ENCODE results near the gene HS3ST3B1.

The HS3ST3B1 gene

GRCh38 chr17:14300575-14301278 is at the start of gene HS3ST3B1:
HS3ST3B1 (plus strand) TSS chr17:14301081; CDS start chr17:14301519, 438 bp downstream.
- DNase-seq = peak; percentile 99

DNA sequence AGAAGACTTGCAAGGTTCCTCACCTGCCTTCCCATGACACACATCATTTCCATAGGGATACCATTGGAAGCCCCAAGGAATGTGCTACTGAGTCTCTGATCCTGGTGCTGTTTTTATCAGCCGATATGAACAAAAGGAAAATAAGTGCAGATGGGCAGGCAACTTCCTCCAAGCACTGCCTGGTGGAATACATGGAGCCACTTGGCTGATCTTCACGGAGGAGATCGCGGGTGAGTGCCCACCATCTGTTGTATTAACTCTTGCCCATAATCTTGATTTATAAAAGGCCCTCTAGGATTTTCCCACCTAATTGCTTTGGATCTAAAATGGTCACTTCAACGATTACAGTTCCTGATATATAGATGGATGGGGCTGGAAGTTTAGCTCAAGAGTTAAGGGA is 39.5 kb upstream of the HS3ST3B1 start:
- DNase-seq = no peak

GRCh38 chr17:14268264-14268663 is 32.6 kb upstream of the HS3ST3B1 start:
- DNase-seq = no peak

DNA sequence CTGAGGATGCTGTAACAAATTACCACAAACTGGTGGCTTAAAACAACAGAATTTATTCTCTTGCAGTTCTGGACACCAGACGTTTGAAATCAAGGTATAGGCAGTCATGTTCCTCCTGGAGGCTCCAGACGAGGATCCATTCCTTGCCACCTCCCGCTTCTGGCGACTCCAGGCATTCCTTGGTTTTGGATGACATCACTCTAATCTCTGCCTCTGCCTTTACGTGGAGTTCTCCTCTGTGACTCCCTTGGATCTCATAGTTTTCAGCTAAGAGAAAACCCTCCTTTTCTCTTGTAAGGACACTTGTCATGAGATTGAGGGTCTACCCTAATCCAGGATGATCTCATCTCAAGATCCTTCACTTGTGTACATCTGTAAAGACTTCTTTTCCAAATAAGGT is 31.4 kb upstream of the HS3ST3B1 start:
- no peak for DNase-seq

DNA sequence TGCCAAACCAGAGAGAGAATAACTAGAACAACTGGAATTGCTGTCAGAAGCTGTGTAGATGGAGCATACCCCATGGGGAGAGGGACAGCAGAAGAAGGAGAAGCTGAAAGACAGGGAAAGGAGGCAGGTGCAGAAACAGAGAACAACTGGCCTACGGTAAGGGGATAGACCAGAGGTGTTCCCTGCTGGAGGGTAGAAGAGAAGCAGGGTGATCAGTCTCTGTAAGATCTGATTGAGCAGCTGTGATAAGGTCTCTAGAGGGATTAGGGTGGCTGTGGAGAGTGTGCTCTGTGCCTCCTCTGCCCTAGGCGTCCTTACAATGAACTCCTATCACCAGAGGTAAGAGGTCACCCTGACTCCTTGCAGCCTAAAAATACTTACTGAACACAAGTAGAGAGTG is 30.4 kb upstream of the HS3ST3B1 start:
- DNase-seq = no peak

DNA sequence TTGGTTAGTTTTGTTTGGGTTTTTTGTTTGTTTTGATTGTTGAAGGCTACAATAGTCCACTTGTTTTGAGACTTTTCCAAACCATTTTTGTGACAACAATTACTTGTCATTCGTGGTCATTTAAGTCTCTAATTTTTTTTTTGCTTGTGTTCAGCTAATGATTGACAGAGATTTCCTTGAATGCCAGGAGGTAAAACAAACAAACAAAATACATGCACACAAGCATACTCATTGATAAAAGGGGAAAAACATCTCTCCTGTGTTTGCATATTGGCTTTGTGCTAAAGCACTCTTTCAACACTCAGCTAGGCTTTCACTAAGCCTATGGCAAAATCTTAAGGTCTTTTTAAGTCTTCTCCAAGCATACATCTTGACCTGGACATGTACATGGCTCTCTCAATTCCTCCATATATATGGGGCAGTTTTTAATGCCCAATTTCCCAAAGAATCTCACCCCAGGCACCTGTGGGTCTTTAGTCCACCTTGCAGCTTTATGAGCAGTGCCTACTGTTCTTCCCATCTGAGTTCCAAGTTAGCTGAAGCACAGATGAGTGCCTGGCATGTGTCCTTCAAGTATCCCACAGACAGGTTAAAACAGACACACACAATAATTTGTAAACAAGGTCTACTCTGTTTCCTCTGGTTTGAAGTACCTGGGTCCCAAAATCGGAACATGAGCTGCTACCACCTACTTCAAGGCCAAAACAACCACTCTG is 24.2 kb upstream of the HS3ST3B1 start:
- no peak for DNase-seq

GRCh38 chr17:14281530-14281929 is 19.4 kb upstream of the HS3ST3B1 start:
- no peak for DNase-seq

DNA sequence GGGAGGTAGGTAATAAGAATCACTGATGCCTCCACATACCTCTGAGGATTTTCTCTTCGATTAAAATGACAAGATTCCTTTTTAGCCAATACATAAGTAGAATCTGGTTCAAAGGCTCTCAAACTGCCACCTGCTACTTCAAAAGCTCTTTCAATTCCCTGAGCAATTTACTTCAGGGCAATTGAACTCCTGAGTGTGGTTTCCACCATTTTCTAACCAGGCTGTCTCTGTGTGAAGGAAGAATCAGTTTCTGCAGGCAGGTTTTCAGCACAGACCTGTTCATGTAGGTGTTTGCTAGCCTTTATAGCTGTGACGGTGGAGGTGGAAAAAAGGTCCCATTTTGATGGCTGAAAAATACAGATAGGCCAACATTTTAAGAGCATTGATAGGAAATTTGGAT is 18.2 kb upstream of the HS3ST3B1 start:
- no peak for DNase-seq

- no peak for DNase-seq
Measured at GRCh38 chr17:14289162-14289561, 11.7 kb upstream of the HS3ST3B1 start.

DNA sequence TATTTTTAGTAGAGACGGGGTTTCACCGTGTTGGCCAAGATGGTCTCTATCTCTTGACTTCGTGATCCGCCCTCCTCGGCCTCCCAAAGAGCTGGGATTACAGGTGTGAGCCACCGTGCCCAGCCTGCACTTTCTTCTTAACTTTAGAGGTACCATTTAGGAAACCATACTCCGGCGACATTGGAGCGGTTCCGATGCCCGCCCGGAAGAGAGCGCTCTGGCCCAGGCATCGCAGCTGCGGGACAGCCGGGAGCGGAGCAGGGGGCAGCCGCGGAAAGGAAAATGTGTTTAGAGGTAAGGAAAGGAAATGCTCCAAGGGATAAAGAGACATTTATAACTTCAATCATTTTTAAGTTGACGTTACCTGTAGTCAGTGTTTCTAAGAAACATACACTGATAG is 6.0 kb upstream of the HS3ST3B1 start:
- DNase-seq = no peak

- DNase-seq = no peak
Measured at GRCh38 chr17:14295676-14296075, 5.2 kb upstream of the HS3ST3B1 start.

DNA sequence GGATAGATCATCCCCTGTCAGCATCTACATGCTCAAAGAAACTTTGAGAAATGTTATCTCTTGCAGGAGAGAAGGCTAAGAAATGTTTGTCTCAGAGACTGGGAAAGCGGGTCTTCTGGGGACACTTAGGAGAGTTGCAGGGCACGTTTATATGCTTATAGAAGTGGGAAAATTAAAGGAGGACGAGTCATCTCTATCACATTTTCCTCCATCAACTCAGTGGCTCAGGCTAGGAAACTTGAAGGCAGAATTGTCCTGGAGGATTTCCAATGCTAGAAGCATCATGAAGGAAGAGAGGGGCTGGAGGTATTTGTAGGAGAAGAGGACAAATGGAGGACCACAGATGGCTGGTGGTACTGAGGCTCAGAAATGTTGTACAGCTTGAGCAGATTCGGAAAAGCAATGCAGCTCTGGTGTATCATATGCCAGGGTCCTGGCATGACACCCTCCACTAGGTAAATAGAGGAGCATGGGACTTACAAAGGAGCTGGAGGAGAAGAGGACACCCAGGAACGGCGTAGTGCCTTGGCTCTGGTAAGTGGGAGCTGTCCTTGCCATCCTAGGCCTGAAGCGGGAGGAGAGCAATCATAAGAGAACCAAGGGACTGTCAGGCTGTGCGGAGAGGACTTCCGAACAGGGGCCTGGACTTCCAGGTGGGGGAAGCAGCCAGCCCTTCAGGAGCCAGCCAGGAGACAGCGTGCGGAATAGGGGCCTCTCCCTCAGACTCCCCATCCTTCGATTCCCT is 4.5 kb upstream of the HS3ST3B1 start:
- no peak for DNase-seq

DNA sequence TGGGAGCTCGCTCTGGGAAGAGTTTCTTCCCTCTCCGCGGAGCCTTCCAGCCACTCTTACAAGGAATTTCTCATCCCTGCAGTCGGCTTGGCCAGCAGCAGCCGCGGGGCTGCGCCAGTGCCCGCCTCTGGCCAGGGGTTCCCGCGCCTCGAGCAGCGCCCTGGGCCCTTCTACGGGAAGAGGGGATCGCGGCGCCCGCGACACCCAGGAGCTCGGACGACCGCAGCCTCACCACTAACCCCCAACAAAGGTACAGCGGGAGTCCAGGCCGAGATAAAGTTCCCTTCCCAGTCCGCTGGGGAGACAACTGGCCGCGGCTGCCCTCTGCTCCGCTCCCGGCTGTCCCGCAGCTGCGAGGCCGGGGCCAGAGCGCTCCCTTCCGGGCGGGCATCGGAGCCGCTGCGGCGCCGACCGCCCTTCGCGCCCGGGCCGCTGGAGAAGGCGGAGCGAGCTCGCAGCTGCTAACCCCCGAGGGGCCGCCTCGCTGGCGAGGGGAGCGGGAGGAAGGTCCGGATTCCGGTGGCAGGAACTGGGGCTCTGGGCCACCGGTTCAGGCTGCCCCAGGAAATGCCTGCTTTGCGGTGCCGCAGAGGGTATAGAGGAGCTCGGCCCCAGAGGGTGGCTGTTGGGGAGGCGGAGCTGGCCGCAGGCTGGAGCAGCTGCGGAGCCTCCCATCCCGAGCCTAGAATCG is 3.6 kb upstream of the HS3ST3B1 start:
- DNase-seq = peak; percentile 81

GRCh38 chr17:14298221-14298946 is 2.5 kb upstream of the HS3ST3B1 start:
- peak; percentile 46 for DNase-seq

DNA sequence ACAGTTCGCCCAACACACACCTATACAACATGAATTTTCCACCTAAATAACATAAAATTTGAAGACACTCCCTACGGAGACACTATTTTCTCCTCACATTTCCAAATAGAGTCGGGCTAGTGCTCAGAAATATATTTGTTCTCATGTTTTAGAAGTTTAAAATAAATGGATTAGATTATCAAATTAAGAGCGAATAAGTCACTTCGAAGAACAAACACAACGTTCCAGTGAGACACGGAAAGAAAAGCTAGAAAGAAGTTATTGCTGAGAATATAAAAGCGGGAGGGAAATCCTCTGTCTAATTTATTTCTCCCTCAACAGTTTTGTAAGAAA is 2.0 kb upstream of the HS3ST3B1 start:
- no peak for DNase-seq

DNA sequence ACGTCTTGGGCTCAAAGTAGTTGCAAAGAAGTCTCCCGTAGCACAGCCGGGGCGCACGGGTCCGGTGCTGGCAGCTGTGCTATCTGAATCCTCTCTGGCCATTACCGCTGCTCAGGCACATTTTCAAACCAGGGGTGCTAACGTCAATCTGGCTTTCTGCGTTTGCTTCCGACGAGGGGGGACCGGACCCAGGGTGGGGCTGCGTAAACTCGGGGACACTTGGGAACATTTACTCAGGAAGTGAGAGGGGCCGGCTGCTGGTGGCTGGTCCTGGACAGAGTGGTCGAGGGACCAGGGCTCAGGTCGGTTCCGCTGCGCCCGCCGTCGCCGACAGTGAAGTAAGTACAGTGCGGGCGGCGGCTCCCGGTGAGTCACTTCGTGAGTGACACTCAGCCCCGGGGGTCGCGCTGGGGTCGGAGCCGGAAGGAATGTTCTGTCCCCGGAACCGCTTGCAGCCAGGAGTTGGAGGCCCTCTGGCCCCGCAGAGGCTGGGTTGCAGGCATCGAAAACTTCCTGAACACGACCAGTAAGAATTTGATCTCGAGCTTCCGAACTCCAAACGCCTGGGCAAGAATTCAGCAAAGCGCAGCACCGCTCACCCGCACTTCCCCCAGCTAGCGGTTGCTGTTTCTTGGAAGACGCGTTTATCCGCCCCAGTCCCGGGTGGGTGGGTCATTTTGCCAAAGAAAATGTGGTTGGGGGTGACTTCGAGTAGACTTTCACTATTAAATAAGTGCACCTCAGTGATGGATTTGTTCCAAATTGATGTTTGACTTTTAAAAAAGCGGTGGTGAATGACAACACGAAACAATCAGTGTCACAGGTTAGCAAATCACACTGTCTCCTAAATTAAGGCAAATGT is 1.4 kb upstream of the HS3ST3B1 start:
- DNase-seq = peak; percentile 79

DNA sequence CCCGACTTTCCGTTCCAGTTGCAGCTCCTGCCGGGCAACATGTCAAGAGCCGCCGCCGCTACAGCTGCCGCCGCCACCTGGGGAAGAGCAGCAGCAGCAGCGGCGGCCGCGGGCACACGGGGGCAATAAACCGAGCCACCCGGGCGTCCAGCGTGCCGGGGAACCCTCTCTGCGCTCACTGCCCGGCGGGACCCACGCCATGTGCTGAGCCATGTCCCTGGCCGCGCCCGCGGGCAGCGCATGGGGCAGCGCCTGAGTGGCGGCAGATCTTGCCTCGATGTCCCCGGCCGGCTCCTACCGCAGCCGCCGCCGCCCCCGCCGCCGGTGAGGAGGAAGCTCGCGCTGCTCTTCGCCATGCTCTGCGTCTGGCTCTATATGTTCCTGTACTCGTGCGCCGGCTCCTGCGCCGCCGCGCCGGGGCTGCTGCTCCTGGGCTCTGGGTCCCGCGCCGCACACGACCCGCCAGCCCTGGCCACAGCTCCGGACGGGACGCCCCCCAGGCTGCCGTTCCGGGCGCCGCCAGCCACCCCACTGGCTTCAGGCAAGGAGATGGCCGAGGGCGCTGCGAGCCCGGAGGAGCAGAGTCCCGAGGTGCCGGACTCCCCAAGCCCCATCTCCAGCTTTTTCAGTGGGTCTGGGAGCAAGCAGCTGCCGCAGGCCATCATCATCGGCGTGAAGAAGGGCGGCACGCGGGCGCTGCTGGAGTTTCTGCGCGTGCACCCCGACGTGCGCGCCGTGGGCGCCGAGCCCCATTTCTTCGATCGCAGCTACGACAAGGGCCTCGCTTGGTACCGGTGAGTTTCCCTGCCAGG is 604 bp downstream of the HS3ST3B1 start:
- DNase-seq = peak; percentile 54

- DNase-seq = peak; percentile 70
Measured at GRCh38 chr17:14302091-14302430, 1.2 kb downstream of the HS3ST3B1 start.

DNA sequence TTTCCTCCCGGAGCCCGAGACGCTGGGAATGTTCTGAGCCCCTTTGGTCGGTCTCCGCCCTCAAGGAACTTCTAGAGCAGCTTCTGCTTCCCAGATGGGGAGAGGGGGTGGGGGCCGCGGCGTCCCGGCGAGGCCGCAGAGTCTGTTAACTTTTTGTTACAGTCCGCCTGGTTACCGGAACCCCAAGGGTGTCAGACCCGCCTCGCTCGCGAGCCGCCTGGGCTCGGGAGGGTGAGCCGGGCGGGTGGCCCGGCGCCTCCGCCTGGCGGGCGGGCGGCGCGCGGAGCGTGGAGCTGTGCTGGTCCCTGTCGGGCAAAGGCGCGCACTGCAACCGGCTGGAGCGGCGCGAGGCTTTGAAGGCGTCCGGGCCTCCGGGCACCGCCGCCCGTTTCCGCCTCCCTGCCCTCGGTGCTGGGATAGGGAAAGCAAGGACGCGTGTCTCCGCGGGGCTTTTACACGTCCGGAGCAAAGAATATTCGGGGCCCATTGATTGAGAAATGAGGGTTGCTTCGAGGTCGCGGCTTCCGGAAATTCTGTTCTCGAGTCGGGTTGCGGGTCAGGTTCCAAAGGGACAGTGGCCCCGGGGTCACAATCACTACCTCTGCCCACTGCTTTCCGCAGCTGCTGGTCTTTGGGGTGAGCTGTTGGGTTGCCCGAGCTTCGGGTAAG is 1.7 kb downstream of the HS3ST3B1 start:
- DNase-seq = peak; percentile 91
